ENCODE measurements around the gene DDR1.

- no peak for TF ChIP-seq CTCF (IDR thresholded peaks at IDR 0.05)
- TF ChIP-seq, protein P1, sequence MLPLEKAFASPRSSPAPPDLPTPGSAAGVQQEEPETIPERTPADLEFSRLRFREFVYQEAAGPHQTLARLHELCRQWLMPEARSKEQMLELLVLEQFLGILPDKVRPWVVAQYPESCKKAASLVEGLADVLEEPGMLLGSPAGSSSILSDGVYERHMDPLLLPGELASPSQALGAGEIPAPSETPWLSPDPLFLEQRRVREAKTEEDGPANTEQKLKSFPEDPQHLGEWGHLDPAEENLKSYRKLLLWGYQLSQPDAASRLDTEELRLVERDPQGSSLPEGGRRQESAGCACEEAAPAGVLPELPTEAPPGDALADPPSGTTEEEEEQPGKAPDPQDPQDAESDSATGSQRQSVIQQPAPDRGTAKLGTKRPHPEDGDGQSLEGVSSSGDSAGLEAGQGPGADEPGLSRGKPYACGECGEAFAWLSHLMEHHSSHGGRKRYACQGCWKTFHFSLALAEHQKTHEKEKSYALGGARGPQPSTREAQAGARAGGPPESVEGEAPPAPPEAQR (CRISPR knock-in tag; IDR thresholded peaks at IDR 0.05) = no peak
- TF ChIP-seq, protein P2, sequence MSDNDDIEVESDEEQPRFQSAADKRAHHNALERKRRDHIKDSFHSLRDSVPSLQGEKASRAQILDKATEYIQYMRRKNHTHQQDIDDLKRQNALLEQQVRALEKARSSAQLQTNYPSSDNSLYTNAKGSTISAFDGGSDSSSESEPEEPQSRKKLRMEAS (CRISPR knock-in tag; IDR thresholded peaks at IDR 0.05) = no peak
- no peak for TF ChIP-seq ELF4 (CRISPR knock-in tag; IDR thresholded peaks at IDR 0.05; ENCODE audit: low read depth)
- TF ChIP-seq TCF7 (CRISPR knock-in tag; IDR thresholded peaks at IDR 0.05; ENCODE audit: low read depth) = no peak
- no peak for TF ChIP-seq ZNF416 (CRISPR knock-in tag; IDR thresholded peaks at IDR 0.05)
- no peak for TF ChIP-seq RELA (CRISPR knock-in tag; IDR thresholded peaks at IDR 0.05; ENCODE audit: borderline replicate concordance)
- TF ChIP-seq USF1 (CRISPR knock-in tag; IDR thresholded peaks at IDR 0.05) = no peak
- no peak for TF ChIP-seq USF2 (CRISPR knock-in tag; IDR thresholded peaks at IDR 0.05)
- TF ChIP-seq, protein P3, sequence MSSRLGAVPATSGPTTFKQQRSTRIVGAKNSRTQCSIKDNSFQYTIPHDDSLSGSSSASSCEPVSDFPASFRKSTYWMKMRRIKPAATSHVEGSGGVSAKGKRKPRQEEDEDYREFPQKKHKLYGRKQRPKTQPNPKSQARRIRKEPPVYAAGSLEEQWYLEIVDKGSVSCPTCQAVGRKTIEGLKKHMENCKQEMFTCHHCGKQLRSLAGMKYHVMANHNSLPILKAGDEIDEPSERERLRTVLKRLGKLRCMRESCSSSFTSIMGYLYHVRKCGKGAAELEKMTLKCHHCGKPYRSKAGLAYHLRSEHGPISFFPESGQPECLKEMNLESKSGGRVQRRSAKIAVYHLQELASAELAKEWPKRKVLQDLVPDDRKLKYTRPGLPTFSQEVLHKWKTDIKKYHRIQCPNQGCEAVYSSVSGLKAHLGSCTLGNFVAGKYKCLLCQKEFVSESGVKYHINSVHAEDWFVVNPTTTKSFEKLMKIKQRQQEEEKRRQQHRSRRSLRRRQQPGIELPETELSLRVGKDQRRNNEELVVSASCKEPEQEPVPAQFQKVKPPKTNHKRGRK (CRISPR knock-in tag; IDR thresholded peaks at IDR 0.05; ENCODE audit: borderline replicate concordance) = no peak
- no peak for TF ChIP-seq HMGA2 (CRISPR knock-in tag; IDR thresholded peaks at IDR 0.05)
- no peak for TF ChIP-seq NFYB (CRISPR knock-in tag; conservative IDR thresholded peaks at IDR 0.05; ENCODE audit: low read depth)
- no peak for TF ChIP-seq KAT7 (CRISPR knock-in tag; IDR thresholded peaks at IDR 0.05; ENCODE audit: borderline replicate concordance)
Observed at GRCh38 chr6:30939473-30939872, 55.2 kb downstream of the DDR1 start.
